GM18508 (cell line): ENCODE data around the gene STIMATE.

ENCODE experiments used
- ATAC-seq: cut with Tn5 transposase; IDR thresholded peaks from one replicate; pipeline ENCODE4 v1.9.1; 2021; ENCODE audit warnings: moderate number of reproducible peaks; ENCODE audit not compliant: insufficient read depth, unreplicated experiment

Gene STIMATE

GRCh38 chr3:52843881-52844280 lies 53.5 kb downstream of the STIMATE start:
- no peak for ATAC-seq

- ATAC-seq = no peak
Measured at GRCh38 chr3:52843108-52843865, 54.1 kb downstream of the STIMATE start.

- no peak for ATAC-seq
Measured at GRCh38 chr3:52842424-52842823, 54.9 kb downstream of the STIMATE start.

GRCh38 chr3:52841981-52842340 lies 55.4 kb downstream of the STIMATE start:
- ATAC-seq = no peak

GRCh38 chr3:52841211-52841980 lies 56.0 kb downstream of the STIMATE start:
- ATAC-seq = no peak

GRCh38 chr3:52839892-52840545 lies 57.3 kb downstream of the STIMATE start:
- ATAC-seq = no peak

- ATAC-seq = no peak
Measured at GRCh38 chr3:52839268-52839575, 58.1 kb downstream of the STIMATE start.

- ATAC-seq = no peak
Measured at GRCh38 chr3:52838561-52839267, 58.6 kb downstream of the STIMATE start.

GRCh38 chr3:52836986-52837385 lies 60.4 kb downstream of the STIMATE start:
- ATAC-seq = no peak

GRCh38 chr3:52836471-52836845 lies 60.9 kb downstream of the STIMATE start:
- ATAC-seq = no peak

- ATAC-seq = no peak
Measured at GRCh38 chr3:52835766-52836470, 61.4 kb downstream of the STIMATE start.

GRCh38 chr3:52834871-52835501 lies 62.4 kb downstream of the STIMATE start, which contains the start of gene MUSTN1:
Gene MUSTN1, minus strand, starts transcription at chr3:52835019. Its CDS starts 71 bp downstream, at chr3:52834948.
- ATAC-seq = no peak

GRCh38 chr3:52833202-52833601 lies 64.1 kb downstream of the STIMATE start:
- no peak for ATAC-seq

GRCh38 chr3:52831500-52832301 lies 65.6 kb downstream of the STIMATE start:
- ATAC-seq = no peak

- ATAC-seq = no peak
Measured at GRCh38 chr3:52830535-52831258, 66.7 kb downstream of the STIMATE start, which contains the start of gene ITIH4. Gene ITIH4, minus strand, starts transcription at chr3:52830672. Its CDS starts 30 bp downstream, at chr3:52830642.

- no peak for ATAC-seq
Measured at GRCh38 chr3:52829906-52830463, 67.4 kb downstream of the STIMATE start.

GRCh38 chr3:52829482-52829881 lies 67.9 kb downstream of the STIMATE start:
- ATAC-seq = no peak

- no peak for ATAC-seq
Measured at GRCh38 chr3:52827866-52828376, 69.4 kb downstream of the STIMATE start.
